ENCODE results near the gene C14orf93. TPM values are rescaled to one million over a fixed set of nuclear protein-coding genes. Genes with fewer than 3 reads are reported as not detected.
A peak's percentile ranks its signal among the peaks of the same experiment; 100 is the strongest.

The C14orf93 gene
- total and polyA plus RNA-seq, 7 experiments from 2014 or later = 5.7 to 20.5 (median 11.5) TPM

GRCh38 chr14:22977684-22978486 lies 32.1 kb downstream of the C14orf93 start:
- Mint-ChIP-seq H3K4me1 (peaks cover 0 to 12% (median 9%) of the 10 kb centered on the region in 7 donors), H3K36me3 (peaks cover 0 to 3% (median 0%) of the 10 kb centered on the region in 5 donors), H3K9me3 (no peaks in the 10 kb centered on the region), H3K27ac (peak overlapping the region in 1 of 9 donors; percentile 22), H3K27me3 (peaks cover 0 to 29% (median 0%) of the 10 kb centered on the region in 5 donors), H3K4me3 (no peak overlapping the region)
- Histone ChIP-seq H3K9me3 (ENCODE audit: control insufficient read depth in 2 of 3, low read length in 3 of 3) (no peaks in the 10 kb centered on the region), H3K4me1 (ENCODE audit: control insufficient read depth in 2 of 2, insufficient read depth in 2 of 2, low read length in 2 of 2) (peaks cover 0 to 4% of the 10 kb centered on the region in 2 donors), H3K27ac (ENCODE audit: low read depth, low read length) (no peak overlapping the region), H3K4me3 (ENCODE audit: low read length) (no peak overlapping the region), H3K36me3 (ENCODE audit: control insufficient read depth in 2 of 3, insufficient read depth in 3 of 3, low read length in 3 of 3) (peaks cover 0 to 4% (median 0%) of the 10 kb centered on the region in 3 experiments), H3K27me3 (ENCODE audit: control insufficient read depth in 2 of 2, insufficient read depth in 2 of 2, low read length in 2 of 2) (no peaks in the 10 kb centered on the region)
- ATAC-seq (no peak), DNase-seq (no peak)
- CTCF ChIA-PET = interaction anchor here (0.5 to 8.3 kb wide), 6 partner anchors 7 to 407 kb away, joined by 3 to 165 read pairs (median 4); partner anchors contain the start of genes AJUBA and CDH24
- POLR2A ChIA-PET = interaction anchor here (1.5 kb wide), 1 partner anchor 23 kb away, joined by 4 read pairs; no protein-coding TSS in a partner anchor
- intact Hi-C loops (cut with micrococcal nuclease) = no loop called here

DNA sequence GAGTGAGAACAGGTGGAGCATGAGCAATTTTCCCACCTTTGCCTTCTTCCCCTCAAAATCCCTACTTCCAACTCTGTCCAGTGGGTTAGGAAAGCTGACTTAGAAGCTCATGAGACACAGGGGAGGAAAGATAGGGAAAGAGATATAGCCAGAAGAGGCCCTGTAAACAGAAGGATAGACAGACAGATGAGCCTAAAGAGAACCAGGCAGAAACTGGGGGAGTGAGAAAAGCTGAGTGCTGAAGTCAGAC lies 32.6 kb downstream of the C14orf93 start:
- peaks cover 0 to 3% (median 0%) of the 10 kb centered on the region in 5 donors for H3K36me3 Mint-ChIP-seq
- no peak for ATAC-seq
- no peak for DNase-seq
- Histone ChIP-seq H3K4me3 (ENCODE audit: low read length) (no peak overlapping the region), H3K9me3 (ENCODE audit: control insufficient read depth in 2 of 3, low read length in 3 of 3) (no peaks in the 10 kb centered on the region), H3K4me1 (ENCODE audit: control insufficient read depth in 2 of 2, insufficient read depth in 2 of 2, low read length in 2 of 2) (peaks cover 0 to 3% of the 10 kb centered on the region in 2 donors), H3K27me3 (ENCODE audit: control insufficient read depth in 2 of 2, insufficient read depth in 2 of 2, low read length in 2 of 2) (no peaks in the 10 kb centered on the region), H3K36me3 (ENCODE audit: control insufficient read depth in 2 of 3, insufficient read depth in 3 of 3, low read length in 3 of 3) (no peaks in the 10 kb centered on the region), H3K27ac (ENCODE audit: low read depth, low read length) (no peak overlapping the region)
- intact Hi-C loops (cut with micrococcal nuclease) = no loop called here
- peaks cover 0 to 29% (median 0%) of the 10 kb centered on the region in 5 donors for H3K27me3 Mint-ChIP-seq
- CTCF ChIA-PET = interaction anchor here (0.8 to 8.3 kb wide), 4 partner anchors 8 to 407 kb away, joined by 3 to 165 read pairs (median 4); partner anchors contain the start of genes AJUBA and CDH24
- H3K9me3 Mint-ChIP-seq = no peaks in the 10 kb centered on the region
- H3K4me3 Mint-ChIP-seq = no peak overlapping the region
- peaks cover 0 to 12% (median 9%) of the 10 kb centered on the region in 7 donors for H3K4me1 Mint-ChIP-seq
- no peak overlapping the region for H3K27ac Mint-ChIP-seq
- POLR2A ChIA-PET = interaction anchor here (0.6 to 1.5 kb wide), 2 partner anchors 24 to 30 kb away, joined by 3 to 4 read pairs; no protein-coding TSS in a partner anchor

GRCh38 chr14:22976620-22977433 lies 33.1 kb downstream of the C14orf93 start:
- Mint-ChIP-seq H3K27ac (peak overlapping the region in 1 of 9 donors; percentile 17), H3K27me3 (peaks cover 0 to 31% (median 0%) of the 10 kb centered on the region in 5 donors), H3K4me3 (no peak overlapping the region), H3K4me1 (peaks cover 0 to 12% (median 9%) of the 10 kb centered on the region in 7 donors), H3K36me3 (peaks cover 0 to 3% (median 0%) of the 10 kb centered on the region in 5 donors), H3K9me3 (no peaks in the 10 kb centered on the region)
- ChIA-PET POLR2A (interaction anchor here (0.6 to 1.5 kb wide), 3 partner anchors 24 to 35 kb away, joined by 3 to 4 read pairs (median 3); no protein-coding TSS in a partner anchor), CTCF (interaction anchor here (0.8 to 8.3 kb wide), 5 partner anchors 8 to 1216 kb away, joined by 3 to 165 read pairs (median 3); partner anchors contain the start of genes AJUBA and CDH24)
- ATAC-seq (no peak), DNase-seq (no peak)
- Histone ChIP-seq H3K9me3 (ENCODE audit: control insufficient read depth in 2 of 3, low read length in 3 of 3) (no peaks in the 10 kb centered on the region), H3K27me3 (ENCODE audit: control insufficient read depth in 2 of 2, insufficient read depth in 2 of 2, low read length in 2 of 2) (no peaks in the 10 kb centered on the region), H3K4me3 (ENCODE audit: low read length) (no peak overlapping the region), H3K27ac (ENCODE audit: low read depth, low read length) (no peak overlapping the region), H3K36me3 (ENCODE audit: control insufficient read depth in 2 of 3, insufficient read depth in 3 of 3, low read length in 3 of 3) (no peaks in the 10 kb centered on the region), H3K4me1 (ENCODE audit: control insufficient read depth in 2 of 2, insufficient read depth in 2 of 2, low read length in 2 of 2) (no peaks in the 10 kb centered on the region)
- intact Hi-C loops (cut with micrococcal nuclease) = no loop called here

DNA sequence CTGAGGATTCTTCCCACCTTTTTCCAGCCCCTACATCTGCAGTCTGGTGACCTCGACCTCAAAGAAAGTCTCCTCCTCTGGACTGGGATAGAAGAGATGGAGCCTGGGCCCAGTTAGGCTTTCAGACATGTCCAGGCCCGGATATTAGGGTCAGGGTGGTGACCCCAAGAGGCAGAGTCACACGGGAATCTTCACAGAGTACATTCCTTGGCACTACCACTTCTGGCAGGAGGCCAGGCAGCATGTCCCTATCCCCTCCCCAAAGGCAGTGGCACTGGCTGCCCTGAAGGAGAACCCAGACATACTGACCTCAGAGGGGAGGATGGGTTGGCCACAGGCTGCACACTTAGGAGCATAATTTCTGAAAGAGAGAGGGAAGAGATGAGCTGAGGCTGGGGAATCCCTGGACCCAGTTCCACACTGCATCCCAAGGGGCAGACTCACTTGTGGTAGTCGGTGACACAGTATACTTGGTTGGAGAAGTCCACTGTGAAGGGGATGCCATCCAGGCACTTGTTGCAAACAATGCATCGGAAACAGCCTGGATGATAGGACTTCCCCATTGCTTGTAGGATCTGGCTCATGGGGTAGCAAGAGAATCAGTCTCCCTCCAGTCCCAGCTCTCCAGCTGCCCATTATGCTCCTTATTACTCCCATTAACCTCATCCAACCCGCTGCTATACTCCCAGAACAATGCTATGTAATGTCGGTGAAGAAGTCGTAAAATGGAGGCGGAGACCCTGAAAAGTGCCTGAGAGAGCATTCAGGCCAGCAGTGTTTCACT lies 35.2 kb downstream of the C14orf93 start:
- peaks cover 0 to 6% (median 3%) of the 10 kb centered on the region in 7 donors for H3K4me1 Mint-ChIP-seq
- ChIA-PET CTCF (interaction anchor here (0.6 to 8.3 kb wide), 6 partner anchors 10 to 89 kb away, joined by 3 to 165 read pairs (median 14); partner anchors contain the start of genes AJUBA and CDH24), POLR2A (interaction anchor here (1.1 kb wide), 1 partner anchor 83 kb away, joined by 4 read pairs; no protein-coding TSS in a partner anchor)
- Histone ChIP-seq H3K36me3 (ENCODE audit: control insufficient read depth in 2 of 3, insufficient read depth in 3 of 3, low read length in 3 of 3) (no peaks in the 10 kb centered on the region), H3K4me3 (ENCODE audit: low read length) (no peak overlapping the region), H3K4me1 (ENCODE audit: control insufficient read depth in 2 of 2, insufficient read depth in 2 of 2, low read length in 2 of 2) (no peaks in the 10 kb centered on the region), H3K9me3 (ENCODE audit: control insufficient read depth in 2 of 3, low read length in 3 of 3) (no peaks in the 10 kb centered on the region), H3K27me3 (ENCODE audit: control insufficient read depth in 2 of 2, insufficient read depth in 2 of 2, low read length in 2 of 2) (no peaks in the 10 kb centered on the region), H3K27ac (ENCODE audit: low read depth, low read length) (no peak overlapping the region)
- peaks cover 0 to 23% (median 0%) of the 10 kb centered on the region in 5 donors for H3K27me3 Mint-ChIP-seq
- H3K36me3 Mint-ChIP-seq = no peaks in the 10 kb centered on the region
- no peak overlapping the region for H3K4me3 Mint-ChIP-seq
- no peaks in the 10 kb centered on the region for H3K9me3 Mint-ChIP-seq
- intact Hi-C loops (cut with micrococcal nuclease) = no loop called here
- ATAC-seq (no peak), DNase-seq (no peak)
- H3K27ac Mint-ChIP-seq = no peak overlapping the region

GRCh38 chr14:22973217-22974032 lies 36.5 kb downstream of the C14orf93 start:
- Histone ChIP-seq H3K4me3 (ENCODE audit: low read length) (no peak overlapping the region), H3K9me3 (ENCODE audit: control insufficient read depth in 2 of 3, low read length in 3 of 3) (no peaks in the 10 kb centered on the region), H3K27me3 (ENCODE audit: control insufficient read depth in 2 of 2, insufficient read depth in 2 of 2, low read length in 2 of 2) (no peaks in the 10 kb centered on the region), H3K4me1 (ENCODE audit: control insufficient read depth in 2 of 2, insufficient read depth in 2 of 2, low read length in 2 of 2) (no peaks in the 10 kb centered on the region), H3K36me3 (ENCODE audit: control insufficient read depth in 2 of 3, insufficient read depth in 3 of 3, low read length in 3 of 3) (no peaks in the 10 kb centered on the region), H3K27ac (ENCODE audit: low read depth, low read length) (no peak overlapping the region)
- H3K27me3 Mint-ChIP-seq = peaks cover 0 to 19% (median 0%) of the 10 kb centered on the region in 5 donors
- no peaks in the 10 kb centered on the region for H3K36me3 Mint-ChIP-seq
- ATAC-seq (peak; percentile 73), DNase-seq (peak in 6 of 9 donors; percentile 28 to 46 (median 40))
- H3K9me3 Mint-ChIP-seq = no peaks in the 10 kb centered on the region
- no peak overlapping the region for H3K4me3 Mint-ChIP-seq
- intact Hi-C loops (cut with micrococcal nuclease) = loop anchor here (1.0 kb wide), 2 partner anchors 10 to 85 kb away; no protein-coding TSS in a partner anchor
- POLR2A ChIA-PET = interaction anchor here (1.1 to 1.5 kb wide), 4 partner anchors 10 to 85 kb away, joined by 3 to 9 read pairs (median 4); partner anchors contain the start of gene HAUS4
- H3K27ac Mint-ChIP-seq = no peak overlapping the region
- CTCF ChIA-PET = interaction anchor here (0.7 to 8.3 kb wide), 18 partner anchors 12 to 406 kb away, joined by 3 to 165 read pairs (median 6); partner anchors contain the start of genes AJUBA, CDH24, HAUS4 and PRMT5
- peaks cover 0 to 1% (median 0%) of the 10 kb centered on the region in 7 donors for H3K4me1 Mint-ChIP-seq
